ENCODE results near the gene CMIP.

GRCh38 chr16:81458827-81459598 lies 14.4 kb downstream of the CMIP start:
- TF ChIP-seq RFX5 (IDR thresholded peaks at IDR 0.05; ENCODE audit: low read length) (no peak), CTCF (IDR thresholded peaks at IDR 0.05) (no peak), NFIC (IDR thresholded peaks at IDR 0.05; ENCODE audit: borderline replicate concordance) (no peak), TAF1 (IDR thresholded peaks at IDR 0.05; ENCODE audit: borderline replicate concordance, low read depth, low read length) (no peak), EP300 (IDR thresholded peaks at IDR 0.05; ENCODE audit: borderline replicate concordance in 1 of 2, low read depth in 1 of 2, low read length in 1 of 2) (no peak), CHD2 (IDR thresholded peaks at IDR 0.05; ENCODE audit: low read length, partially characterized antibody) (no peak), POLR2AphosphoS5 (IDR thresholded peaks at IDR 0.05; ENCODE audit: low read depth, low read length) (no peak)

Data from SK-N-SH (cell line).